Stimulated activated naive CD8-positive, alpha-beta T cell treated with anti-CD3 and anti-CD28 coated beads, Interleukin-15, amount 100 ng/mL, for 72 hours (primary cell): ENCODE results near the gene ITGB8.

Source experiments
- ATAC-seq: fragments of 150-1000 bp; cut with Tn5 transposase; 2 replicates; pipeline ENCODE4 v1.10.0; 2021; ENCODE audit warnings: mild to moderate bottlenecking, moderate library complexity
- DNase-seq, 2 donors: peaks; one replicate each; pipeline ENCODE4 v3.0.0; 2021 to 2022
- H3K27ac Mint-ChIP-seq, 2 donors: one replicate each; pipeline ENCODE4 v1.8.0; 2022; ENCODE audit warnings: mild to moderate bottlenecking in 2 of 2, mixed read lengths in 2 of 2, moderate library complexity in 2 of 2
- H3K27me3 Mint-ChIP-seq: one replicate; pipeline ENCODE4 v1.8.0; 2022; ENCODE audit warnings: mixed read lengths
- H3K4me1 Mint-ChIP-seq: one replicate; pipeline ENCODE4 v1.8.0; 2022; ENCODE audit warnings: mild to moderate bottlenecking, mixed read lengths
- H3K4me3 Mint-ChIP-seq, 2 donors: one replicate each; pipeline ENCODE4 v1.8.0; 2022; ENCODE audit warnings: mild to moderate bottlenecking in 2 of 2, mixed read lengths in 2 of 2, moderate library complexity in 1 of 2
- H3K9me3 Mint-ChIP-seq, 2 donors: one replicate each; pipeline ENCODE4 v1.8.0; 2022; ENCODE audit warnings: mixed read lengths in 2 of 2

The ITGB8 gene

GRCh38 chr7:20346577-20346976 lies 15.9 kb downstream of the ITGB8 start:
- H3K4me1 Mint-ChIP-seq: no peaks in the 10 kb centered on the region
- H3K27ac Mint-ChIP-seq: no peak overlapping the region
- no peaks in the 10 kb centered on the region for H3K27me3 Mint-ChIP-seq
- DNase-seq (no peak), ATAC-seq (no peak)
- H3K4me3 Mint-ChIP-seq: no peak overlapping the region
- H3K9me3 Mint-ChIP-seq: no peaks in the 10 kb centered on the region

- no peak for DNase-seq
- no peak overlapping the region for H3K4me3 Mint-ChIP-seq
- no peaks in the 10 kb centered on the region for H3K4me1 Mint-ChIP-seq
- no peak overlapping the region for H3K27ac Mint-ChIP-seq
- no peaks in the 10 kb centered on the region for H3K9me3 Mint-ChIP-seq
- no peak for ATAC-seq
- H3K27me3 Mint-ChIP-seq: peaks cover 5% of the 10 kb centered on the region
Measured at GRCh38 chr7:20347680-20348079, 17.0 kb downstream of the ITGB8 start.

GRCh38 chr7:20348125-20348807 lies 17.6 kb downstream of the ITGB8 start:
- DNase-seq (no peak), ATAC-seq (no peak)
- no peaks in the 10 kb centered on the region for H3K4me1 Mint-ChIP-seq
- H3K27me3 Mint-ChIP-seq: peaks cover 7% of the 10 kb centered on the region
- H3K9me3 Mint-ChIP-seq: no peaks in the 10 kb centered on the region
- no peak overlapping the region for H3K27ac Mint-ChIP-seq
- H3K4me3 Mint-ChIP-seq: no peak overlapping the region

GRCh38 chr7:20350518-20350951 lies 19.8 kb downstream of the ITGB8 start:
- DNase-seq (no peak), ATAC-seq (no peak)
- H3K9me3 Mint-ChIP-seq: no peaks in the 10 kb centered on the region
- H3K4me3 Mint-ChIP-seq: no peak overlapping the region
- H3K27ac Mint-ChIP-seq: no peak overlapping the region
- H3K27me3 Mint-ChIP-seq: peaks cover 7% of the 10 kb centered on the region
- no peaks in the 10 kb centered on the region for H3K4me1 Mint-ChIP-seq

GRCh38 chr7:20350996-20351692 lies 20.4 kb downstream of the ITGB8 start:
- H3K4me3 Mint-ChIP-seq: no peak overlapping the region
- peaks cover 7% of the 10 kb centered on the region for H3K27me3 Mint-ChIP-seq
- DNase-seq (no peak), ATAC-seq (no peak)
- H3K9me3 Mint-ChIP-seq: no peaks in the 10 kb centered on the region
- no peaks in the 10 kb centered on the region for H3K4me1 Mint-ChIP-seq
- no peak overlapping the region for H3K27ac Mint-ChIP-seq

GRCh38 chr7:20351901-20352300 lies 21.2 kb downstream of the ITGB8 start:
- Mint-ChIP-seq H3K27me3 (peaks cover 7% of the 10 kb centered on the region), H3K9me3 (no peaks in the 10 kb centered on the region), H3K4me3 (no peak overlapping the region), H3K27ac (no peak overlapping the region), H3K4me1 (no peaks in the 10 kb centered on the region)
- ATAC-seq (no peak), DNase-seq (no peak)

- no peaks in the 10 kb centered on the region for H3K4me1 Mint-ChIP-seq
- H3K9me3 Mint-ChIP-seq: no peaks in the 10 kb centered on the region
- ATAC-seq (no peak), DNase-seq (no peak)
- H3K4me3 Mint-ChIP-seq: no peak overlapping the region
- peaks cover 7% of the 10 kb centered on the region for H3K27me3 Mint-ChIP-seq
- H3K27ac Mint-ChIP-seq: peak overlapping the region in 1 of 2 donors; percentile 12
Measured at GRCh38 chr7:20352573-20353306, 22.0 kb downstream of the ITGB8 start.

- H3K4me3 Mint-ChIP-seq: no peak overlapping the region
- DNase-seq (no peak), ATAC-seq (no peak)
- peaks cover 7% of the 10 kb centered on the region for H3K27me3 Mint-ChIP-seq
- no peaks in the 10 kb centered on the region for H3K9me3 Mint-ChIP-seq
- no peak overlapping the region for H3K27ac Mint-ChIP-seq
- H3K4me1 Mint-ChIP-seq: no peaks in the 10 kb centered on the region
Measured at GRCh38 chr7:20354610-20355528, 24.2 kb downstream of the ITGB8 start.

GRCh38 chr7:20358106-20358505 lies 27.4 kb downstream of the ITGB8 start:
- Mint-ChIP-seq H3K4me1 (no peaks in the 10 kb centered on the region), H3K4me3 (no peak overlapping the region)
- DNase-seq: no peak

GRCh38 chr7:20358762-20359282 lies 28.1 kb downstream of the ITGB8 start:
- no peak overlapping the region for H3K27ac Mint-ChIP-seq

More at GRCh38 chr7:20358106-20358505, 27.4 kb downstream of the ITGB8 start:
- no peak for ATAC-seq
- no peaks in the 10 kb centered on the region for H3K9me3 Mint-ChIP-seq
- no peaks in the 10 kb centered on the region for H3K27me3 Mint-ChIP-seq
- H3K27ac Mint-ChIP-seq: no peak overlapping the region

GRCh38 chr7:20359341-20359963 lies 28.8 kb downstream of the ITGB8 start:
- Mint-ChIP-seq H3K4me3 (no peak overlapping the region), H3K4me1 (no peaks in the 10 kb centered on the region), H3K27ac (no peak overlapping the region), H3K9me3 (no peaks in the 10 kb centered on the region), H3K27me3 (no peaks in the 10 kb centered on the region)
- ATAC-seq (no peak), DNase-seq (no peak)

More at GRCh38 chr7:20358762-20359282, 28.1 kb downstream of the ITGB8 start:
- Mint-ChIP-seq H3K4me3 (no peak overlapping the region), H3K4me1 (no peaks in the 10 kb centered on the region), H3K9me3 (no peaks in the 10 kb centered on the region), H3K27me3 (no peaks in the 10 kb centered on the region)
- ATAC-seq (no peak), DNase-seq (no peak)

GRCh38 chr7:20362574-20363253 lies 32.0 kb downstream of the ITGB8 start:
- Mint-ChIP-seq H3K9me3 (no peaks in the 10 kb centered on the region), H3K4me3 (no peak overlapping the region), H3K27ac (no peak overlapping the region), H3K27me3 (no peaks in the 10 kb centered on the region), H3K4me1 (no peaks in the 10 kb centered on the region)
- ATAC-seq (no peak), DNase-seq (no peak)

- Mint-ChIP-seq H3K27me3 (no peaks in the 10 kb centered on the region), H3K4me3 (no peak overlapping the region), H3K9me3 (no peaks in the 10 kb centered on the region), H3K27ac (no peak overlapping the region), H3K4me1 (no peaks in the 10 kb centered on the region)
- DNase-seq (no peak), ATAC-seq (no peak)
Measured at GRCh38 chr7:20364571-20365196, 34.0 kb downstream of the ITGB8 start.

- H3K9me3 Mint-ChIP-seq: no peaks in the 10 kb centered on the region
- no peaks in the 10 kb centered on the region for H3K27me3 Mint-ChIP-seq
- H3K4me3 Mint-ChIP-seq: no peak overlapping the region
- H3K27ac Mint-ChIP-seq: no peak overlapping the region
- ATAC-seq: no peak
- no peaks in the 10 kb centered on the region for H3K4me1 Mint-ChIP-seq
- DNase-seq: no peak
Measured at GRCh38 chr7:20365486-20365885, 34.8 kb downstream of the ITGB8 start.
